CD14-positive monocyte (primary cell): Measurements from ENCODE around the gene EME2. TPM values are rescaled to one million over a fixed set of nuclear protein-coding genes. Genes with fewer than 3 reads are reported as not detected.

Experiments
- DNase-seq, 3 donors: peaks; one replicate each; pipeline ENCODE4 v3.0.0-alpha.2; 2011 to 2022
- H2AFZ ChIP-seq: 2 replicates; pipeline ENCODE4 v1.6.0; 2012; ENCODE audit warnings: mild to moderate bottlenecking, low read depth, low read length, inconsistent platforms; ENCODE audit not compliant: insufficient read depth, poor library complexity, severe bottlenecking
- H3K27ac ChIP-seq, 2 donors: 1 replicate in 1 of 2; 2 replicates in 1 of 2; pipeline ENCODE4 v1.5.1; 2012 to 2013; ENCODE audit warnings: low read length in 2 of 2, control low read depth in 1 of 2, inconsistent platforms in 1 of 2, low read depth in 1 of 2, mild to moderate bottlenecking in 1 of 2
- H3K27me3 ChIP-seq, 2 donors: one replicate each; pipeline versions ENCODE4 v1.6.0 to v1.6.1; 2011 to 2013; ENCODE audit warnings: low read length in 2 of 2; ENCODE audit not compliant: control insufficient read depth in 2 of 2, insufficient read depth in 2 of 2
- H3K36me3 ChIP-seq, 2 donors: replicated peaks in 1 of 2; 1 replicate in 1 of 2; 2 replicates in 1 of 2; pipeline versions ENCODE4 v1.5.1 to v1.6.1; 2012 to 2013; ENCODE audit warnings: low read length in 2 of 2, control low read depth in 1 of 2, inconsistent platforms in 1 of 2, mild to moderate bottlenecking in 1 of 2; ENCODE audit not compliant: insufficient read depth in 2 of 2, control insufficient read depth in 1 of 2
- H3K4me1 ChIP-seq, 2 donors: 1 replicate in 1 of 2; 2 replicates in 1 of 2; pipeline versions ENCODE4 v1.5.1 to v1.6.1; 2012 to 2013; ENCODE audit warnings: low read length in 2 of 2, control low read depth in 1 of 2, inconsistent platforms in 1 of 2, mild to moderate bottlenecking in 1 of 2, moderate library complexity in 1 of 2; ENCODE audit not compliant: insufficient read depth in 2 of 2, control insufficient read depth in 1 of 2
- H3K4me2 ChIP-seq: replicated peaks from 2 replicates; pipeline ENCODE3; 2012; ENCODE audit warnings: low read length, moderate library complexity, mild to moderate bottlenecking; ENCODE audit not compliant: poor library complexity, severe bottlenecking; ENCODE audit errors: extremely low read depth
- H3K4me3 ChIP-seq, 3 experiments: fragments of 200-600 bp in 1 of 3; sonication (generic) in 1 of 3; replicated peaks in 1 of 3; 1 replicate in 2 of 3; 2 replicates in 1 of 3; pipeline ENCODE4 v1.5.1; 2011 to 2013; ENCODE audit warnings: low read length in 3 of 3, mild to moderate bottlenecking in 3 of 3, control low read depth in 2 of 3, low read depth in 2 of 3, inconsistent platforms in 1 of 3, moderate library complexity in 1 of 3
- H3K79me2 ChIP-seq: 2 replicates; pipeline ENCODE4 v1.6.0; 2012; ENCODE audit warnings: mild to moderate bottlenecking, control low read depth, inconsistent platforms, low read length, moderate library complexity; ENCODE audit not compliant: insufficient read depth
- H3K9ac ChIP-seq: 2 replicates; pipeline ENCODE4 v1.6.0; 2017; ENCODE audit warnings: low read length, mild to moderate bottlenecking; ENCODE audit not compliant: insufficient read depth, poor library complexity, severe bottlenecking
- H3K9me3 ChIP-seq, 2 donors: replicated peaks in 1 of 2; 1 replicate in 1 of 2; 2 replicates in 1 of 2; pipeline versions ENCODE4 v1.5.1 to v1.6.1; 2012 to 2013; ENCODE audit warnings: low read length in 2 of 2, control low read depth in 1 of 2; ENCODE audit not compliant: control insufficient read depth in 1 of 2, insufficient read depth in 1 of 2
- H4K20me1 ChIP-seq: 2 replicates; pipeline ENCODE4 v1.6.0; 2012; ENCODE audit warnings: mild to moderate bottlenecking, low read length, control low read depth, moderate library complexity; ENCODE audit not compliant: insufficient read depth
- H3K27ac Mint-ChIP-seq, 7 donors: one replicate each; pipeline ENCODE4 v1.8.0; 2020; ENCODE audit warnings: mild to moderate bottlenecking in 7 of 7, mixed read lengths in 7 of 7, moderate library complexity in 6 of 7, inconsistent platforms in 2 of 7
- H3K27me3 Mint-ChIP-seq, 3 donors: one replicate each; pipeline ENCODE4 v1.8.0; 2021 to 2022; ENCODE audit warnings: low read depth in 3 of 3, mild to moderate bottlenecking in 3 of 3, mixed read lengths in 3 of 3, moderate library complexity in 3 of 3, inconsistent platforms in 1 of 3
- H3K36me3 Mint-ChIP-seq, 2 donors: one replicate each; pipeline ENCODE4 v1.8.0; 2020; ENCODE audit warnings: mixed read lengths in 2 of 2, inconsistent platforms in 1 of 2, mild to moderate bottlenecking in 1 of 2
- H3K4me1 Mint-ChIP-seq: one replicate; pipeline ENCODE4 v1.8.0; 2020; ENCODE audit warnings: mild to moderate bottlenecking, mixed read lengths
- H3K4me3 Mint-ChIP-seq, 2 donors: one replicate each; pipeline ENCODE4 v1.8.0; 2020; ENCODE audit warnings: mild to moderate bottlenecking in 2 of 2, mixed read lengths in 2 of 2, moderate library complexity in 1 of 2
- H3K9me3 Mint-ChIP-seq, 7 donors: one replicate each; pipeline ENCODE4 v1.8.0; 2020 to 2022; ENCODE audit warnings: mixed read lengths in 7 of 7, mild to moderate bottlenecking in 6 of 7, moderate library complexity in 6 of 7, inconsistent platforms in 2 of 7
- WGBS: methylation state at CpG from one replicate; pipeline ENCODE4 v1.1.5; 2013; ENCODE audit warnings: missing lambda C conversion rate; ENCODE audit not compliant: insufficient coverage; 5-methylcytosine and 5-hydroxymethylcytosine counted together
- intact Hi-C, 2 donors: fragments of 100-400 bp; cut with micrococcal nuclease; formaldehyde crosslinking; loops; one replicate each; pipeline versions ENCODE4 v1.15.0 to v1.15.1; 2023
- polyA plus RNA-seq, 3 donors: library from polyadenylated mRNA; depleted of rRNA in 1 of 3; unstranded in 2 of 3; stranded (reverse) in 1 of 3; fragments of 300-500 nt in 2 of 3; fragments of >200 nt in 1 of 3; fragmentation: Illumina TruSeq in 2 of 3; gene quantifications; 1 replicate in 2 of 3; 2 replicates in 1 of 3; pipeline ENCODE4 v1.2.3, GENCODE V29; 2012 to 2021
- TF ChIP-seq, protein P1 (sequence below): fragments of 200-600 bp; IDR thresholded peaks from one replicate; pipeline ENCODE4 v1.8.0; 2022; ENCODE audit warnings: antibody characterized with exemption, mild to moderate bottlenecking

The EME2 gene
- polyA plus RNA-seq, 3 donors: 0.26 to 36.6 (median 0.48) TPM

DNA sequence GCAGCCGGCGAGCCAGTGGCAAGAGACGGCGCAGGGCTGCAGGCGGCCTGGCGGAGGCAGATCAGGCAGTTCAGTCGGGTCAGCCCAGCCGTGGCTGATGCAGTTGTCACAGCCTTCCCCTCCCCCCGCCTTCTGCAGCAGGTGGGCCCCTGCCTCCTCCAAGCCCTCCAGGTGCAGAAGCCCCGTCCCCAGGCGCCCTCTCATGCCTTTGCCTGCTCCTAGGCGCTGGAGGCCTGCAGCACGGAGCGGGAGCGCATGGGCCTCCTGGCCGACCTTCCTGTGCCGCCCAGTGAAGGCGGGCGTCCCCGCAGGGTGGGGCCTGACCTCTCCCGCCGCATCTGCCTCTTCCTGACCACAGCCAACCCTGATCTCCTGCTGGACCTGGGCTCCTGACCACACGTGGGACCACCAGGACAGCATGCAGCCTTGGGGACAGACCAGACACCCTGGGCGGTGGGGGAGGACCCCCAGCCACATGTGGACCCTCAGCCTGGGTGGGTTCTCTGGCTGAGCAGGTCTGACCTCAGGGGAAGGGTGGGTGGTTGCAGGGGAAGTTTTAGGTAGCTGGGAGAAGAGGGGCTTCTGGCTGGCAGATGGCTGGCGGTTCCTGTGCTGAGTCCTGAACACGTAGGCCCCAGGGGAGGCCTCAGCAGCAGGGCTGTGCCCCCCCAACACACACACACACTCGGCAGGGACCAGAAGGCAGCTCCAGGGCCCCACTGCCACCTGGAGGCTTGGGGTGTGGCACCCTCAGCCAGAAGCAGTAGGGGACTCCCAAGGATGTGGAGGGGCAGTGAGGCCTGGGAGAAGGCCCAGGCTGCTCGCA lies 3.4 kb downstream of the EME2 start:
- H4K20me1 ChIP-seq: peaks cover 87% of the 10 kb centered on the region
- DNase-seq: no peak
- Mint-ChIP-seq H3K27ac (no peak overlapping the region), H3K9me3 (peaks cover 0 to 2% (median 0%) of the 10 kb centered on the region in 7 donors), H3K27me3 (no peaks in the 10 kb centered on the region), H3K4me1 (peaks cover 26% of the 10 kb centered on the region), H3K36me3 (peaks cover 5 to 47% of the 10 kb centered on the region in 2 donors), H3K4me3 (no peak overlapping the region)
- H3K9ac ChIP-seq: no peak overlapping the region
- intact Hi-C loops: loop anchor here (10.0 kb wide), 3 partner anchors 71 to 301 kb away; partner anchors contain the start of genes CLCN7 (in 1 of the 2) and MAPK8IP3 (in 1 of the 2)
- H3K4me1 ChIP-seq: peaks cover 25 to 39% of the 10 kb centered on the region in 2 donors
- H3K4me2 ChIP-seq: no peak overlapping the region
- H3K9me3 ChIP-seq: no peaks in the 10 kb centered on the region
- H3K27me3 ChIP-seq: no peaks in the 10 kb centered on the region
- no peak overlapping the region for H3K4me3 ChIP-seq
- no peak overlapping the region for H3K27ac ChIP-seq
- no peak overlapping the region for H2AFZ ChIP-seq
- H3K79me2 ChIP-seq: peaks cover 55% of the 10 kb centered on the region
- H3K36me3 ChIP-seq: peaks cover 39% of the 10 kb centered on the region in 2 donors
- TF ChIP-seq, protein P1, sequence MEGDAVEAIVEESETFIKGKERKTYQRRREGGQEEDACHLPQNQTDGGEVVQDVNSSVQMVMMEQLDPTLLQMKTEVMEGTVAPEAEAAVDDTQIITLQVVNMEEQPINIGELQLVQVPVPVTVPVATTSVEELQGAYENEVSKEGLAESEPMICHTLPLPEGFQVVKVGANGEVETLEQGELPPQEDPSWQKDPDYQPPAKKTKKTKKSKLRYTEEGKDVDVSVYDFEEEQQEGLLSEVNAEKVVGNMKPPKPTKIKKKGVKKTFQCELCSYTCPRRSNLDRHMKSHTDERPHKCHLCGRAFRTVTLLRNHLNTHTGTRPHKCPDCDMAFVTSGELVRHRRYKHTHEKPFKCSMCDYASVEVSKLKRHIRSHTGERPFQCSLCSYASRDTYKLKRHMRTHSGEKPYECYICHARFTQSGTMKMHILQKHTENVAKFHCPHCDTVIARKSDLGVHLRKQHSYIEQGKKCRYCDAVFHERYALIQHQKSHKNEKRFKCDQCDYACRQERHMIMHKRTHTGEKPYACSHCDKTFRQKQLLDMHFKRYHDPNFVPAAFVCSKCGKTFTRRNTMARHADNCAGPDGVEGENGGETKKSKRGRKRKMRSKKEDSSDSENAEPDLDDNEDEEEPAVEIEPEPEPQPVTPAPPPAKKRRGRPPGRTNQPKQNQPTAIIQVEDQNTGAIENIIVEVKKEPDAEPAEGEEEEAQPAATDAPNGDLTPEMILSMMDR: no peak
- WGBS: 91% methylated on average over 24 of the region's 28 CpGs

DNA sequence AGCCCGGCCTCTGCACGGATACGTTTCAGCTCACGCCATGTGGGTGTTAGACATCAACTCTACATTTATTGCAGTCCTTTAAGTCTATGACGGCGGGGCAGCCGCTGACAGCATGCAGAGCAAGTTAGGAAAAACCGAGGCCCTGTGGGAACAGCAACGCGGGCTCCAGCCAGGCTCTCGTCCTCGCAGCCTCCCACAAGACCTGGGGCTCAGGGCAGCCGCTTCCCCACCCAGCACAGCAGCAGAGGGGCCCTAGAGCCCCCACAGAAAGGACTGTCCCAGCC lies 4.0 kb downstream of the EME2 start:
- peaks cover 30 to 45% of the 10 kb centered on the region in 2 donors for H3K4me1 ChIP-seq
- Mint-ChIP-seq H3K4me1 (peaks cover 32% of the 10 kb centered on the region), H3K27me3 (no peaks in the 10 kb centered on the region), H3K9me3 (peaks cover 0 to 2% (median 0%) of the 10 kb centered on the region in 7 donors), H3K4me3 (no peak overlapping the region), H3K27ac (peak overlapping the region in 1 of 7 donors; percentile 70), H3K36me3 (peaks cover 5 to 47% of the 10 kb centered on the region in 2 donors)
- no peak overlapping the region for H3K9ac ChIP-seq
- no peak overlapping the region for H3K4me3 ChIP-seq
- peaks cover 39% of the 10 kb centered on the region in 2 donors for H3K36me3 ChIP-seq
- peaks cover 58% of the 10 kb centered on the region for H3K79me2 ChIP-seq
- H3K27me3 ChIP-seq: no peaks in the 10 kb centered on the region
- TF ChIP-seq, protein P1: no peak
- no peak for DNase-seq
- H4K20me1 ChIP-seq: peaks cover 93% of the 10 kb centered on the region
- intact Hi-C loops: loop anchor here (10.0 kb wide), 3 partner anchors 72 to 302 kb away; partner anchors contain the start of genes CLCN7 (in 1 of the 2) and MAPK8IP3 (in 1 of the 2)
- no peak overlapping the region for H3K4me2 ChIP-seq
- H3K9me3 ChIP-seq: no peaks in the 10 kb centered on the region
- no peak overlapping the region for H2AFZ ChIP-seq
- 93% methylated on average over 8 of the region's 13 CpGs for WGBS
- no peak overlapping the region for H3K27ac ChIP-seq
